Cardiac muscle cell (in vitro differentiated cells and primary cell): ENCODE results near the gene FGF14. TPM values are rescaled to one million over a fixed set of nuclear protein-coding genes. Genes with fewer than 3 reads are reported as not detected.
A peak's percentile ranks its signal among the peaks of the same experiment; 100 is the strongest.

ENCODE experiments used
- DNase-seq, 2 donors: peaks; one replicate each; pipeline versions ENCODE4 v3.0.0 to v3.0.0-alpha.2; 2010 to 2017; ENCODE audit warnings: low read depth in 1 of 2, low spot score in 1 of 2
- H3K27ac ChIP-seq: fragments of 200-600 bp; sonication (generic); 2 replicates; pipeline ENCODE4 v1.5.1; 2016
- H3K27me3 ChIP-seq: fragments of 200-600 bp; sonication (generic); 2 replicates; pipeline ENCODE4 v1.6.0; 2016; ENCODE audit warnings: control low read depth
- H3K36me3 ChIP-seq: fragments of 200-600 bp; sonication (generic); 2 replicates; pipeline ENCODE4 v1.5.1; 2016; ENCODE audit warnings: control low read depth
- H3K4me1 ChIP-seq: fragments of 200-600 bp; sonication (generic); 2 replicates; pipeline ENCODE4 v1.8.1; 2017; ENCODE audit warnings: low read depth, mild to moderate bottlenecking, mixed run types
- H3K4me3 ChIP-seq: fragments of 200-600 bp; sonication (generic); 2 replicates; pipeline ENCODE4 v1.5.1; 2016; ENCODE audit warnings: mild to moderate bottlenecking
- H3K9me3 ChIP-seq: fragments of 200-600 bp; sonication (generic); 2 replicates; pipeline ENCODE4 v1.5.1; 2017; ENCODE audit warnings: low read depth, mild to moderate bottlenecking, control low read depth
- polyA plus RNA-seq: library from polyadenylated mRNA; unstranded; fragments of >200 nt; fragmentation: Nextera tagmentation; extraction: Ambion mirVana; gene quantifications from 2 replicates; pipeline ENCODE4 v1.2.1, GENCODE V29; 2016
- total RNA-seq: library from RNA; depleted of rRNA; stranded (reverse); fragments of >200 nt; gene quantifications from 2 replicates; pipeline ENCODE4 v1.2.3, GENCODE V29; 2016
- TF ChIP-seq, protein P1 (sequence below): IDR thresholded peaks from 2 replicates; pipeline ENCODE4 v1.5.1; 2012; ENCODE audit warnings: low read depth, mild to moderate bottlenecking, low read length

The FGF14 gene
- total and polyA plus RNA-seq, 2 experiments from 2014 or later: not detected

DNA sequence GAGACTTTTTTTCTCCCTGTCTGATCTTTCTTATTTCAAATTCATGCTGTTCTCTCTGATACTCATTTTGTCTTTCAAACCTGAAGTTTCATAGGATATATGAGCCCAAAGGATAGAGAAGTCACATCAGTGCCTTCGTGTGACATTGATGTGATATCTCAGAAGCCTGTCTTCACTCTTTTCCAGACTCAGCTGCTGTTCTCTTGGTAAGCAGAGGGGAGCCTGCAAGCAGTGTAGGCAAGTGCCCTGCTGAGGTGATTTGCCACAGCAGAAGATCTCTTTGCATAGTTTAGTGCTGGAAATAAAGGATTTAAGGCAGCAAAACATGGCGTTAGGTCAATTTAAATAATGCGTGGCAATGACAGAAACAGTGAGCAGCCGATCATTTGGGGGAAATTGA is 602.7 kb downstream of the FGF14 start:
- Histone ChIP-seq H3K4me3 (no peak overlapping the region), H3K27me3 (no peaks in the 10 kb centered on the region), H3K9me3 (no peaks in the 10 kb centered on the region), H3K4me1 (no peaks in the 10 kb centered on the region), H3K36me3 (no peaks in the 10 kb centered on the region), H3K27ac (no peak overlapping the region)
- TF ChIP-seq, protein P1, sequence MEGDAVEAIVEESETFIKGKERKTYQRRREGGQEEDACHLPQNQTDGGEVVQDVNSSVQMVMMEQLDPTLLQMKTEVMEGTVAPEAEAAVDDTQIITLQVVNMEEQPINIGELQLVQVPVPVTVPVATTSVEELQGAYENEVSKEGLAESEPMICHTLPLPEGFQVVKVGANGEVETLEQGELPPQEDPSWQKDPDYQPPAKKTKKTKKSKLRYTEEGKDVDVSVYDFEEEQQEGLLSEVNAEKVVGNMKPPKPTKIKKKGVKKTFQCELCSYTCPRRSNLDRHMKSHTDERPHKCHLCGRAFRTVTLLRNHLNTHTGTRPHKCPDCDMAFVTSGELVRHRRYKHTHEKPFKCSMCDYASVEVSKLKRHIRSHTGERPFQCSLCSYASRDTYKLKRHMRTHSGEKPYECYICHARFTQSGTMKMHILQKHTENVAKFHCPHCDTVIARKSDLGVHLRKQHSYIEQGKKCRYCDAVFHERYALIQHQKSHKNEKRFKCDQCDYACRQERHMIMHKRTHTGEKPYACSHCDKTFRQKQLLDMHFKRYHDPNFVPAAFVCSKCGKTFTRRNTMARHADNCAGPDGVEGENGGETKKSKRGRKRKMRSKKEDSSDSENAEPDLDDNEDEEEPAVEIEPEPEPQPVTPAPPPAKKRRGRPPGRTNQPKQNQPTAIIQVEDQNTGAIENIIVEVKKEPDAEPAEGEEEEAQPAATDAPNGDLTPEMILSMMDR: no peak
- DNase-seq: no peak

DNA sequence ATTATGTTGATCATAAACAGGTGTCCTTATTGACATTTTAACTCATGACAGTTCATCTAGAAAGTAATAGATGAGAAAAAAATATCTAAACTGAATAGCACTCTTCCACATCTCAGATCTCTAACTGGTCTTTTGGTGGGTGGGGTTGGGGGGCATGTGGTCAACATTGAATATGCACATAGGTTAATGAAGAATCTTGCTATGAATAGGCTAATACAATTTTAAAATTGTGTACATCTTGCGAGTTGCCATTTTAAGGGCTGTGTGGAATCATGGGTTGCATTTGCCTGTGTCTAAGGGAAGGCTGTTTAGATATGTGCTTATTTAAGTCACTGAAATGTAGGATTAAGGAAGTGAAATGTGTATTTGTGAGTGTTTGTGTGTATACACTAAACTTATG is 603.4 kb downstream of the FGF14 start:
- no peak for DNase-seq
- Histone ChIP-seq H3K4me1 (no peaks in the 10 kb centered on the region), H3K27me3 (no peaks in the 10 kb centered on the region), H3K27ac (no peak overlapping the region), H3K4me3 (no peak overlapping the region), H3K9me3 (no peaks in the 10 kb centered on the region), H3K36me3 (no peaks in the 10 kb centered on the region)
- TF ChIP-seq, protein P1: no peak

DNA sequence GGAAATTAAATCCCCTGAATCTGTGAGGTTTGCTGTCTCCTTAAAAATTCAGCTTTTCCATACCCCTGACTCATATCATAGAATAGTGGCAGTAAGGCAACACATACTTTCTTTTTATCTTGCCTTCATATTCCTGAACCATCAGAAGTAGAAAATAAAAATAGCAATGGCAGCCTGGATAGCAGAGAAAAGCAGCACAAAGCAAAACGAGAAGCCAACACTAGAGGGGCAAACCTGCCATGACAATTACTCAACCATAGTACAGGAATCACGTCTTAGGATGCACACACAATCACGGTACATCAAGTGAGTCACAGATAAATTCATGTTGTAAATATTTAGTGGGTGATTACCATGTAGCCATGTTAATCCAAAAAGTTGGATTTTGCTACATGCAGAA is 606.4 kb downstream of the FGF14 start:
- no peak for DNase-seq
- H3K4me1 ChIP-seq: no peaks in the 10 kb centered on the region
- H3K9me3 ChIP-seq: no peaks in the 10 kb centered on the region
- H3K27me3 ChIP-seq: no peaks in the 10 kb centered on the region
- H3K4me3 ChIP-seq: no peak overlapping the region
- no peak overlapping the region for H3K27ac ChIP-seq
- no peaks in the 10 kb centered on the region for H3K36me3 ChIP-seq
- TF ChIP-seq, protein P1: no peak

DNA sequence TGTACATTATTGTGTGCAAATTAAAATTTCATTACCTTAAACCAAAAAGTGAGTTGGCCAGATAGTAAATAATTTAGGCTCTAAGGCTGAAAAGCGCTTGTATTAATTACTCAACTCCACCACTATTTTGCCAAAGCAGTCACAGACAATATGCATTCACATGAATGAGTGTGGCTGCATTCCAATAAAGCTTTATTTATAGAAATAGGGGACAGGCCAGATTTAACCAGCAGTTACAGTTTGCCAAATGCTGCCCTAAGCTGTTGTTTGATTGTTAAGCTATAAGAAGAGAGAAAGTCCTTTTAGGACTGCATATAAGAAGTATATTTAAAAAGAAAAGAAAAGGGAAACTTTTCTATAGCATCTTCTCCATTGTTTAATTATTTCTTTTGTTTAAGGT is 606.8 kb downstream of the FGF14 start:
- no peaks in the 10 kb centered on the region for H3K4me1 ChIP-seq
- H3K9me3 ChIP-seq: no peaks in the 10 kb centered on the region
- DNase-seq: no peak
- no peaks in the 10 kb centered on the region for H3K27me3 ChIP-seq
- H3K4me3 ChIP-seq: no peak overlapping the region
- TF ChIP-seq, protein P1: no peak
- H3K36me3 ChIP-seq: no peaks in the 10 kb centered on the region
- H3K27ac ChIP-seq: no peak overlapping the region

DNA sequence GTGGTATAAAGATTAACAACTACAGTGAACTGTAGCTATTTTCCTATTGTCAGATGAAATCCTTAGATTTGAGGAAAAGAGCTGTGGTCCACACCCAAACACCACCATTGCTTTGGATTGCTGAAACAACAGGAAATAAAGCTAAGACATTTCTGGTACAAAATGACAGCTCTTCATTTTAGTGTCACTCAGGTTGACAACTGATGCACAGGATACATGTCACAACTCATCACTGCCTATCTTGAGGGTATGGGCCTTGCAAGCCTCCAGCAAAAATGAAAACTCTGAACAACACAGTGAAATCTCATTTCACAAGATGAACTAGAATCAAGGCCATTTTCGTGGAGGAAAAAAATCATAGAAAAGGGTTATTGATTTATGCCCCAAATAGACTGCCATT is 609.7 kb downstream of the FGF14 start:
- no peak overlapping the region for H3K27ac ChIP-seq
- no peak overlapping the region for H3K4me3 ChIP-seq
- H3K9me3 ChIP-seq: no peaks in the 10 kb centered on the region
- peaks cover 21% of the 10 kb centered on the region for H3K27me3 ChIP-seq
- no peaks in the 10 kb centered on the region for H3K36me3 ChIP-seq
- H3K4me1 ChIP-seq: no peaks in the 10 kb centered on the region
- no peak for DNase-seq
- TF ChIP-seq, protein P1: no peak

DNA sequence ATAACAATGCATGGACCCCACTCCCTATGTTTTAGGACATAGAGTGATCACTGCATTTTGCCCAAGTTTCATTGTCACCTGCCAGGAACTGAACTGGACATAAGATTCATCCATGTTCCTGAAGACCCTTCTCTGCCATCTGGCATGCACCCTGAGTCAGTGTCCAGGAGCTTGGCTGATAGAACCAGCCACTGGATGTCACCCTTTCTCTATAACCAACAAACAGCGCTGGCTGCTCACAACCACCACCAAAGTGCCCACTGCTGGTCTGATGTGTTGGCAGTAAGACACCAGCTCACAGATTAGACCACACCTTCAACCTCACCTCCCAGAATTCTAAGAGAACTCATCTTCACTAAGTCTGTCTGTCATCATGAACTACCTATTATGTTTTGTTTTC is 616.0 kb downstream of the FGF14 start:
- Histone ChIP-seq H3K36me3 (no peaks in the 10 kb centered on the region), H3K4me3 (no peak overlapping the region), H3K4me1 (no peaks in the 10 kb centered on the region), H3K27ac (no peak overlapping the region), H3K27me3 (peaks cover 38% of the 10 kb centered on the region), H3K9me3 (no peaks in the 10 kb centered on the region)
- DNase-seq: peak in 1 of 2 donors; percentile 61
- TF ChIP-seq, protein P1: no peak
